IMR-90 (cell line): Measurements from ENCODE around the gene FBXO22. TPM values are rescaled to one million over a fixed set of nuclear protein-coding genes. Genes with fewer than 3 reads are reported as not detected.

Experiments
- ATAC-seq: fragments of 200-7000 bp; cut with Tn5 transposase; 2 replicates; pipeline ENCODE4 v1.9.1; 2020; ENCODE audit warnings: low read depth, mild to moderate bottlenecking, moderate library complexity
- BruUV-seq: library from RNA; stranded (reverse); fragments of 400-500 nt; replicated peaks from 2 replicates; lab custom pipeline; 2021; lab: Mats Ljungman, UMichigan
- CTCF ChIA-PET: fragments of 300-600 bp; formaldehyde crosslinking; extraction: SDS; loops from one replicate; lab custom pipeline; 2021; ENCODE audit warnings: antibody characterized with exemption; lab: Yijun Ruan, JAX
- POLR2A ChIA-PET: fragments of 300-600 bp; sonication (Branson Sonifier 250); formaldehyde crosslinking; loops from one replicate; lab custom pipeline; 2022; ENCODE audit warnings: antibody characterized with exemption; ENCODE audit not compliant: unreplicated experiment; lab: Charles Lee
- DNase-seq: peaks from one replicate; pipeline ENCODE4 v3.0.0; 2013
- H2AFZ ChIP-seq: replicated peaks from 2 replicates; pipeline ENCODE3; 2013; ENCODE audit warnings: low read length, mild to moderate bottlenecking; ENCODE audit not compliant: poor library complexity
- H2AK5ac ChIP-seq: 2 replicates; pipeline ENCODE4 v1.6.1; 2013; ENCODE audit warnings: low read depth, low read length, inconsistent platforms
- H2AK9ac ChIP-seq: replicated peaks from 2 replicates; pipeline ENCODE3; 2013; ENCODE audit warnings: mild to moderate bottlenecking, low read depth, low read length, moderate library complexity; ENCODE audit not compliant: poor library complexity
- H2BK120ac ChIP-seq: 2 replicates; pipeline ENCODE4 v1.6.1; 2013; ENCODE audit warnings: low read depth, low read length, inconsistent platforms
- H2BK15ac ChIP-seq: 3 replicates; pipeline ENCODE4 v1.6.1; 2013; ENCODE audit warnings: low read depth, low read length, inconsistent platforms
- H2BK20ac ChIP-seq: 2 replicates; pipeline ENCODE4 v1.6.1; 2013; ENCODE audit warnings: low read depth, mild to moderate bottlenecking, inconsistent platforms, low read length, moderate library complexity
- H2BK5ac ChIP-seq: 2 replicates; pipeline ENCODE4 v1.6.1; 2013; ENCODE audit warnings: mild to moderate bottlenecking, low read depth, low read length, inconsistent platforms; ENCODE audit not compliant: poor library complexity, severe bottlenecking
- H3K14ac ChIP-seq: replicated peaks from 2 replicates; pipeline ENCODE4 v1.6.1; 2013; ENCODE audit warnings: low read depth, low read length, inconsistent platforms
- H3K18ac ChIP-seq: 2 replicates; pipeline ENCODE4 v1.6.1; 2013; ENCODE audit warnings: low read depth, low read length, control low read depth
- H3K23ac ChIP-seq: 2 replicates; pipeline ENCODE4 v1.6.1; 2013; ENCODE audit warnings: low read depth, low read length, inconsistent platforms
- H3K27ac ChIP-seq: 2 replicates; pipeline ENCODE4 v1.5.1; 2013; ENCODE audit warnings: mild to moderate bottlenecking, control low read depth, low read length; ENCODE audit not compliant: insufficient read depth
- H3K27me3 ChIP-seq: 2 replicates; pipeline ENCODE4 v1.6.1; 2013; ENCODE audit warnings: low read length; ENCODE audit not compliant: control insufficient read depth, insufficient read depth
- H3K36me3 ChIP-seq: 2 replicates; pipeline ENCODE4 v1.6.1; 2013; ENCODE audit warnings: low read length, mixed read lengths; ENCODE audit not compliant: control insufficient read depth, insufficient read depth
- H3K4ac ChIP-seq: 2 replicates; pipeline ENCODE4 v1.6.1; 2013; ENCODE audit warnings: low read depth, low read length, inconsistent platforms
- H3K4me1 ChIP-seq: 2 replicates; pipeline ENCODE4 v1.6.1; 2013; ENCODE audit warnings: low read length, mixed read lengths; ENCODE audit not compliant: control insufficient read depth, insufficient read depth
- H3K4me2 ChIP-seq: 2 replicates; pipeline ENCODE4 v1.6.1; 2013; ENCODE audit warnings: low read depth, mild to moderate bottlenecking, control low read depth, low read length, moderate library complexity
- H3K4me3 ChIP-seq: 2 replicates; pipeline ENCODE4 v1.5.1; 2013; ENCODE audit warnings: low read depth, mild to moderate bottlenecking, control low read depth, low read length, moderate library complexity; ENCODE audit not compliant: insufficient read depth
- H3K56ac ChIP-seq: 2 replicates; pipeline ENCODE4 v1.6.1; 2013; ENCODE audit warnings: low read length, inconsistent platforms; ENCODE audit not compliant: insufficient read depth; ENCODE audit errors: extremely low read depth
- H3K79me1 ChIP-seq, 2 experiments: 2 replicates each; pipeline ENCODE4 v1.6.1; 2013; ENCODE audit warnings: low read length in 2 of 2, inconsistent platforms in 1 of 2, low read depth in 1 of 2
- H3K9ac ChIP-seq: 2 replicates; pipeline ENCODE4 v1.6.1; 2013; ENCODE audit warnings: low read depth, low read length, control low read depth
- H3K9me1 ChIP-seq: 2 replicates; pipeline ENCODE4 v1.6.1; 2013; ENCODE audit warnings: low read length, inconsistent platforms; ENCODE audit not compliant: insufficient read depth
- H3K9me3 ChIP-seq: 2 replicates; pipeline ENCODE4 v1.6.1; 2013; ENCODE audit warnings: low read length; ENCODE audit not compliant: control insufficient read depth, insufficient read depth
- H4K20me1 ChIP-seq: 2 replicates; pipeline ENCODE4 v1.6.1; 2013; ENCODE audit warnings: low read length, inconsistent platforms; ENCODE audit not compliant: insufficient read depth
- H4K5ac ChIP-seq: 2 replicates; pipeline ENCODE4 v1.6.1; 2013; ENCODE audit warnings: mild to moderate bottlenecking, low read depth, low read length, control low read depth
- H4K8ac ChIP-seq, 2 experiments: 2 replicates each; pipeline ENCODE4 v1.6.1; 2013; ENCODE audit warnings: low read depth in 2 of 2, low read length in 2 of 2, control low read depth in 1 of 2, inconsistent platforms in 1 of 2
- H4K91ac ChIP-seq: 2 replicates; pipeline ENCODE4 v1.6.1; 2013; ENCODE audit warnings: low read depth, low read length, inconsistent platforms; ENCODE audit not compliant: insufficient read depth
- BHLHE40 ChIP-seq: fragments of 150-350 bp; IDR thresholded peaks from 2 replicates; pipeline ENCODE4 v1.6.1; 2016; ENCODE audit warnings: mild to moderate bottlenecking, low read depth, low read length
- CEBPB ChIP-seq: IDR thresholded peaks from 2 replicates; pipeline ENCODE4 v1.6.1; 2012; ENCODE audit warnings: low read depth, low read length, improper control_type of control experiment
- CHD1 ChIP-seq: IDR thresholded peaks from 2 replicates; pipeline ENCODE4 v1.6.1; 2012; ENCODE audit warnings: low read depth, low read length, improper control_type of control experiment
- CTCF ChIP-seq: conservative IDR thresholded peaks from 2 replicates; pipeline ENCODE4 v1.5.1; 2012; ENCODE audit warnings: mild to moderate bottlenecking, low read depth, low read length, improper control_type of control experiment
- ELK1 ChIP-seq: fragments of 150-350 bp; IDR thresholded peaks from 2 replicates; pipeline ENCODE4 v1.6.1; 2016; ENCODE audit warnings: low read depth, mild to moderate bottlenecking, low read length, moderate library complexity, borderline replicate concordance
- FOS ChIP-seq: fragments of 150-350 bp; IDR thresholded peaks from 2 replicates; pipeline ENCODE4 v1.6.1; 2016; ENCODE audit warnings: low read depth, low read length
- MAFK ChIP-seq: IDR thresholded peaks from 2 replicates; pipeline ENCODE4 v1.6.1; 2012; ENCODE audit warnings: low read depth, low read length, improper control_type of control experiment
- MAZ ChIP-seq: IDR thresholded peaks from 2 replicates; pipeline ENCODE4 v1.6.1; 2012; ENCODE audit warnings: low read depth, mild to moderate bottlenecking, low read length, improper control_type of control experiment, moderate library complexity, borderline replicate concordance
- MXI1 ChIP-seq: IDR thresholded peaks from 2 replicates; pipeline ENCODE4 v1.6.1; 2012; ENCODE audit warnings: low read depth, mild to moderate bottlenecking, low read length, moderate library complexity, borderline replicate concordance
- NFE2L2 ChIP-seq: fragments of 150-350 bp; IDR thresholded peaks from 2 replicates; pipeline ENCODE4 v1.6.1; 2016; ENCODE audit warnings: low read depth, mild to moderate bottlenecking, low read length
- POLR2A ChIP-seq: IDR thresholded peaks from 2 replicates; pipeline ENCODE4 v1.6.1; 2012; ENCODE audit warnings: mild to moderate bottlenecking, low read depth, low read length
- RAD21 ChIP-seq: IDR thresholded peaks from 2 replicates; pipeline ENCODE4 v1.6.1; 2012; ENCODE audit warnings: low read length, improper control_type of control experiment
- RCOR1 ChIP-seq: IDR thresholded peaks from 2 replicates; pipeline ENCODE4 v1.6.1; 2012; ENCODE audit warnings: mild to moderate bottlenecking, low read length, improper control_type of control experiment; ENCODE audit not compliant: insufficient replicate concordance
- RFX5 ChIP-seq: IDR thresholded peaks from 2 replicates; pipeline ENCODE4 v1.8.0; 2012; ENCODE audit warnings: low read depth, mild to moderate bottlenecking, low read length, moderate library complexity
- SMC3 ChIP-seq: fragments of 150-350 bp; IDR thresholded peaks from 2 replicates; pipeline ENCODE4 v1.6.1; 2016; ENCODE audit warnings: low read depth, mild to moderate bottlenecking, antibody characterized with exemption, low read length, moderate library complexity
- USF2 ChIP-seq: fragments of 150-350 bp; IDR thresholded peaks from 2 replicates; pipeline ENCODE4 v1.6.1; 2017; ENCODE audit warnings: mild to moderate bottlenecking, antibody characterized with exemption, low read length, low read depth
- dilution Hi-C: fragments of 300-500 bp; cut with HindIII; formaldehyde crosslinking; loops from one replicate; pipeline ENCODE4 v1.14.3; 2018; ENCODE audit warnings: low sequenced_read_pairs; ENCODE audit not compliant: unreplicated experiment
- in situ Hi-C: fragments of 300-500 bp; cut with MboI; formaldehyde crosslinking; loops from 3 replicates; pipeline ENCODE4 v1.14.3; 2019; ENCODE audit warnings: low sequenced_read_pairs, inconsistent platforms, mixed read lengths
- intact Hi-C: fragments of 100-400 bp; cut with micrococcal nuclease; formaldehyde crosslinking; loops from 2 replicates; pipeline ENCODE4 v1.10.0; 2022
- polyA plus RNA-seq, 3 experiments: library from polyadenylated mRNA; depleted of rRNA; stranded (reverse); fragments of >200 nt; gene quantifications; 2 replicates each; pipeline ENCODE4 v1.2.3, GENCODE V29; 2012; ENCODE audit warnings: low replicate concordance in 1 of 3
- total RNA-seq: library from RNA; depleted of rRNA; stranded (reverse); fragments of >200 nt; gene quantifications from 2 replicates; pipeline ENCODE4 v1.2.3, GENCODE V29; 2012

FBXO22 gene
- total and polyA plus RNA-seq, 2 of the 4 experiments (the other 2 are of a cell fraction), result 22.4 to 45.2 TPM

- no peak overlapping the region for H3K4ac ChIP-seq
- no peak overlapping the region for H3K27ac ChIP-seq
- intact Hi-C loops (no loop called here), in situ Hi-C loops (no loop called here), dilution Hi-C loops (no loop called here)
- no peak overlapping the region for H3K23ac ChIP-seq
- peaks cover 39 to 65% of the 10 kb centered on the region in 2 experiments for H3K79me1 ChIP-seq
- no peak overlapping the region for H3K9ac ChIP-seq
- H4K91ac ChIP-seq, result no peak overlapping the region
- no peak overlapping the region for H2AK5ac ChIP-seq
- ATAC-seq (no peak), DNase-seq (no peak)
- no peak overlapping the region for H4K5ac ChIP-seq
- peaks cover 2% of the 10 kb centered on the region; the same call in 1 of the 2 replicates for H3K4me1 ChIP-seq
- no peak overlapping the region for H3K4me2 ChIP-seq
- peaks cover 8% of the 10 kb centered on the region for H3K9me1 ChIP-seq
- H3K14ac ChIP-seq, result no peak overlapping the region
- no peak overlapping the region for H3K18ac ChIP-seq
- H3K9me3 ChIP-seq, result no peaks in the 10 kb centered on the region
- H2AK9ac ChIP-seq, result no peak overlapping the region
- no peaks in the 10 kb centered on the region for H3K27me3 ChIP-seq
- no peak overlapping the region for H3K4me3 ChIP-seq
- H2BK5ac ChIP-seq, result no peak overlapping the region
- ChIA-PET POLR2A (no interaction called here), CTCF (no interaction called here)
- peaks cover 30% of the 10 kb centered on the region for H4K20me1 ChIP-seq
- peaks cover 32% of the 10 kb centered on the region for H3K36me3 ChIP-seq
- BruUV-seq, result no TSS peak
- no peak for TF ChIP-seq USF2
- no peak for TF ChIP-seq SMC3
- TF ChIP-seq ELK1, result no peak
- TF ChIP-seq RFX5, result no peak
- no peak for TF ChIP-seq BHLHE40
- TF ChIP-seq NFE2L2, result no peak
- no peak for TF ChIP-seq POLR2A
- TF ChIP-seq FOS, result no peak
- TF ChIP-seq RAD21, result no peak
- no peak for TF ChIP-seq MAFK
- TF ChIP-seq CHD1, result no peak
- TF ChIP-seq CEBPB, result no peak
- no peak for TF ChIP-seq CTCF
- no peak for TF ChIP-seq MXI1
- no peak for TF ChIP-seq MAZ
- TF ChIP-seq RCOR1, result no peak
- no peak overlapping the region for H2AFZ ChIP-seq
- no peak overlapping the region for H4K8ac ChIP-seq
- H2BK20ac ChIP-seq, result no peak overlapping the region
- no peak overlapping the region for H2BK15ac ChIP-seq
- no peak overlapping the region for H2BK120ac ChIP-seq
- no peak overlapping the region for H3K56ac ChIP-seq
Measured at GRCh38 chr15:75857886-75858285, 45.8 kb upstream of the FBXO22 start.
